Right renal cortex interstitium (tissue), 3 donors: ENCODE results near the gene SH3BGR. TPM values are rescaled to one million over a fixed set of nuclear protein-coding genes. Genes with fewer than 3 reads are reported as not detected.

ENCODE experiments used
- DNase-seq, 3 donors: peaks; one replicate each; pipeline ENCODE4 v3.0.0-alpha.2; 2013; ENCODE audit warnings: low read depth in 3 of 3, low spot score in 2 of 3
- polyA plus RNA-seq, 3 donors: library from polyadenylated mRNA; unstranded; fragments of 120-200 nt; gene quantifications; one replicate each; pipeline ENCODE4 v1.2.1, GENCODE V29; 2013; ENCODE audit not compliant: insufficient read length in 3 of 3

Gene SH3BGR
- polyA plus RNA-seq, 3 donors, result 4.5 to 6.8 (median 5.8) TPM

- no peak for DNase-seq
These were observed 3.3 kb downstream of the SH3BGR start for GRCh38 chr21:39454949-39455668.

DNA sequence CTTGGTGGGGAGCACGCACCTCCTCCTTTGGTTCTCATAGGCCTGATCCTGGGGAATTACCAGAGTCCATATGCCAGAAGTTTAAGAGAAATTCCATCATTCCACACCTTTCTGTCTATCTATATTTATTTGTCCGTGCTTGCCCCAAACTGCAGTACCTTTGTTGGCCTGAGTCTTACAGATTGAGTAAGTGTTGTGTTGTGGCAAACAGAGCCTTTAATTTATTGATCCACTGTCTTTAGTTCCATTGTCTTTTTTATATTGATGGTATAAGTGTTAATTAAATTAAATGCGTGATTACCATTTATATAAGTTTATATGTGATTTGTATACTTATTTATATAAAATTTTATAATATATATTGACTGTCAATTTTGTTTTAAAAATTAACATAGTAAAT is 4.9 kb downstream of the SH3BGR start:
- no peak for DNase-seq

DNA sequence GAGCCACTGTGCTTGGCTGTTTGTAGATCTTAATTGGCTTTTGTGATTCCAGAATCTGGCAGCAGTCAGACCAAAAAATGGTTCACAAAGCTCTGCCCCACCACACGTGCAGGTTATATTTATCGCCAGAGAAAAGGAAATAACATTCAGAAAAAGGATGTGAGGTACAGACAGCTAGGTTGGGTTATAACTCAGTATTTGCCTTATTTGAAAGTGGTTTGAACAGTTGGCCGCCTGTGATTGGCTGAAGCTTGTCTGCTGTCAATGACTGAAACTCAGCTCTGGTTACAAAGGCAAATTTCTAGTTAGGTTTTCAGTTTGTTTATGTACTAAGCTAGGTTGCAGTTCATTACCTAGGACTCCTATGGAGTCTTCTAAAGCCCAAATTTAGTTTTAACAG is 9.6 kb downstream of the SH3BGR start:
- no peak for DNase-seq

DNA sequence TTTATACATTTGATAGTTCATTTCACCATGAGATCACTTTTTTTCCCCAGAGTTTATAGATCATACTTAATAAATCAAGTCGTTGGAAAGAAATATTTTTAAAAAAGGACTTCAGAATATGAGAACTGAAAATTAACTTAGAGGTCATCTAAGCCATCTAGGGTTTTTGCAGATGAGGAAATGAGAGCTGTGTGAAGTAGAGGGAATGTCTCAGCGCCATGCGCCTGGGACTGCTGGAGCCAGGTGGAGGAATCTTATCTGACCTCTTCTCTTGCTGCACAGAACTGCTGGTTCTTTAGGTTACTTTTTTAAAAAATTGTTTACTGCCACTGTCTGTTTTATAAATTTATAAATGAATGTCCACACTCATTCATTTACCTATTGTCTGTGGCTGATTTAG is 11.5 kb downstream of the SH3BGR start:
- no peak for DNase-seq

GRCh38 chr21:39466584-39466983 is 14.8 kb downstream of the SH3BGR start:
- DNase-seq, result no peak

- DNase-seq, result no peak
These were observed 16.0 kb downstream of the SH3BGR start for GRCh38 chr21:39467746-39468145.

- DNase-seq, result no peak
These were observed 16.8 kb downstream of the SH3BGR start for GRCh38 chr21:39468559-39468958.

DNA sequence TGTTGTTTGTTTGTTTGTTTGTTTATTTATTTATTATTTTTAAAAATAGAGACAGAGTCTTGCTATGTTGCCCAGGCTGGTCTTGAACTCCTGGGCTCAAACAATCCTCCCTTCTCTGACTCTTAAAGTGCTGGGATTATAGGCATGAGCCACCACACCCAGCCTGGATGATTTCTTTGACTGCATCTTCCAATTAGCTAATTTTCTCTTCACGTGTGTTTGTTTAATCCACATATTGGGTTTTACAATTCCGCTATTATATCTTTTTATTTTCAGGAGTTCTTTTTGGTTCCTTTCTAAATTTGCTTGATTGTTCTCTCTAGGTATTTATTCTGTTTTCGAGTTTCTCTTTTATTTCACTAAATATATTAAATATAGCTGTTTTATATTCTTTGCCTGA is 19.8 kb downstream of the SH3BGR start:
- no peak for DNase-seq

DNA sequence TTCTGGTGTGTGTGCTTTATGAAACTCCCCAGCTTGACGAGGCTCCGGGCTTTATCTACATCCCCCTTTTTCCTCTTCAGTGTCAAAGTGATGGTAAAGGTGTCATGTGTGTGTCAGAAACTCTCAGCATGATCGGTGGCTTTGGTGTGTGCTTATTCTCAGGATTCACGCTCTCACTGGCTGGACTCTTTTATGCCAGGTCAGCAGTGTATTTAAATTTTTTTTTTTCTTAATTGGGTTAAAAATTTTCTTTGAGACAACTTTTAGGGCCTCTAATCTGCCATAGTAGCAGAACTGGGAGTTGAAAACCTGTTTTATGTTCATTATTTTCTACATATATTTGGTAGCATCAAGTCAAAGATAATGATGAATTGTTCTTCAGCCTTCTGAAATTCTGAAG is 21.0 kb downstream of the SH3BGR start:
- DNase-seq, result no peak

DNA sequence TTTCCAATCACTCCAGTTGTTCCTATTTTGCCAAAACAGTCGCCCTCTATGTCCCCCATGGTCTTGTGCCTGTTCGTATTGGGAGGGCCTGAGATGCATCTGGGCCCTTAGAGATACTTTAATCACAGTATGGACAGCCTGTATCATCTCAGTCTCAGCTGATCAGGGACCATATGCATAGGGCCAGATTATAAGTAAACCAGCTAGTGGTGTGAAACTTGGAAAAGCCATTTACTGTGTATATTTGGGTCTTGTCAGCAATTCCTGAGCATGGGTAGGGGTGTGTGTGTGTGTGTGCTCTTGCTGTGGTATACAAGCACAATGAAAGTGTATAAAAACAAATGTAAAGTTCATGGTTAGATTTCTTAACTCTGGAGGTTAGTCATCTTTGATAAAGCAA is 22.8 kb downstream of the SH3BGR start:
- no peak for DNase-seq

- no peak for DNase-seq
These were observed 27.5 kb downstream of the SH3BGR start for GRCh38 chr21:39479164-39479813.

- no peak for DNase-seq
These were observed 28.0 kb downstream of the SH3BGR start for GRCh38 chr21:39479814-39480182.

DNA sequence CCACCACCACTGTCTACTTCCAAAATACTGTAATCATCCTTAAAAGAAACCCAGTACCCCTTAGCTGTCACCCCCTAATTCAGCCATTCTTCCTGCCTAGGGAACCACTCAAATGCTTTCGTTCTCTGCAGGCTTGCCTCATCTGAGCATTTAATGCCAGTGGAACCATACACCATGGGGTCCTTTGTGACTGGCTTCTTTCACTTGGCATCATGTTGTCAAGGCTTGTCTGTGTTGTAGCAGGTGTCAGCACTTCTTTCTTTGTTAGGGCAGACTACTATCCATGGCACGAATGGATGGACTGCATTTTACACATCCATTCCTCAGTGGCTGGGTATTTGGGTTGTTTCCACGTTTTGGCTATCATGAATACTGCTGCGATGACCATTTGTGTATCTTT is 28.5 kb downstream of the SH3BGR start:
- no peak for DNase-seq

GRCh38 chr21:39481886-39482285 is 30.1 kb downstream of the SH3BGR start:
- DNase-seq, result no peak

- no peak for DNase-seq
These were observed 32.1 kb downstream of the SH3BGR start for GRCh38 chr21:39483917-39484316.

DNA sequence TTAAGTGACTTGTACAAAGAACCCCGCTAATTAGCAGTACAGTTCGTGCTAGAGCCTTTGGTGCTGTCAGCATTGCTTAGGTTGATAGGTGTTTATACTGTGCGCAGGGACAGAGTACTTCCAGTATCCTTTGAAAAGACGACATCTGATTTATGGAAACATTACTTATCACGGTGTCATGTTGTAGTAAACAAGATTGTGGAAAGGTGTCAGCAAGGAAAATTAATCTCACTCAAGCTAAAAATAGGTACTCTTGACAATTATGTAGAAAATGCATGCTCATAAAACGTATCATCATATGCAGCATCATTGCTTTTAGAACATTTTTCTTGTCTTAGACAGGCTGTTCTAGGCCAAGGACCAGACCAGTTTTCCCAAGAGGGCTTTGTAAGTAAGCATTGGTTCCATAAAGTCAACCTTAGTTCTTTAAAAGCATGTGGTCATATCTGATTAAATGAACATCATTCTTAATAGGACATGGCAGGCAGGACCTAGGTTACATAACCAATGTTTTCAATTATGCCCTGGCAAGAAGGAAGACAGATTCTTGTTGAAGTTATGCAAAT is 33.0 kb downstream of the SH3BGR start:
- no peak for DNase-seq

DNA sequence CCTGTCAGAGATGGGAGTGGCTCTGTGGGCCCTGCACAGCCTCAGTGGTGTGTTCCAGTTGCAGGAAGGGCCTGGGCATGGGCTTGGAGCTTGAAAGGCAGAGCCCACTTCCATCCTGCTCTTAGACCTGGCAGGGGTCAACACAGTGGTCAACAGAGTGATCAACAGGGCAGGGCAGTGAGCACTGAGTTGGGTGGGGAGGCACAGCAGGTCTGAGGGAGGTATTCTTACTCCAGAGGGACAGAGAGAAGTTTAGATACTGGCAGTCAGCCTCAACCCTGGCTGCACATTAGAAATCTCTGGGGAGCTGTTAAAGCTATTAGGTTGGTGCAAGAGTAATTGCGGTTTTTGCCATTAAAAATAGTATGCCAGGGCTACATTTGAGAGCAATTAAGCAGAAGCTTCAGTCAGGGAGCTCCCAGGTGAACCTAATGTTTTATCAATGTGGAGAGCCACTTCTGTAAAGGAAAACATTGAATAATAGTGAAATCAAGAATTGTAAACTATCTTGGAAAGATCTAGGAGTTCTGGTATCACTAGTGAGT is 37.7 kb downstream of the SH3BGR start:
- DNase-seq, result no peak

DNA sequence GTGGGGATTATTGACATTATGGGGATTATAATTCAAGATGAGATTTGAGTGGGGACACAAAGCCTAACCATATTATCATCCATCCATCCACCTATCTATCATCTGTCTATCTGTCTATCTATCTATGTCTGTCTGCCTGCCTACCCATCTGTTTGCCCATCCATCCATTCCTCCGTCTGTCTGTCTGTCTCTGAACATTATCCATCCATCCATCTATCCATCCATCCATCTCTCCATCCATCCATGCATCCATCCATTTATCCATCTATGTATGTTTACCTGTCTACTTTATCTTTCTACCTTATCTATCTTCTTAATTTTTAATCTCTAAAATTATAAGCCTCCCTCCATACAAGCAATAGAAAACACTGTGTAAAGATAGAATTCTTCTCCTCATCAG is 47.4 kb downstream of the SH3BGR start:
- no peak for DNase-seq

DNA sequence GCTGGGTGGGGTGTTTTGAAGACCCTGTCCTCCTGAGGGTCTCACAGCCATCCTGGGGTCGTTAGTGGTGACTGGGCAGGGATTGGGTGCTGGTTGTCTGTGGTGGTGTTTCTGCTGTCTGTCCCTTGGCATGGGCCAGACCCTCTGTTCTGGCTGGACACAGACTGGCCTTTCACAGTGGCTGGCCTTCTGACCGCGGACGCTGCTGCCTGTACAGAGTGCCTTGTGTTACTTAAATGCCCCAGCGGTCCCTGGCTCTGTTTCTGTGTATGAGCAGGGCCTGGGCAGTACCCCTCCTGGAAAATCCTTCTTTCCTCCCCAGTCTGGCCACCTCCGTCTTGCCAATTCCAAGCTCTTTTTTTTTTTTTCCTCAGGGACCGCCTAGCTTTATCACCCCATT is 50.9 kb downstream of the SH3BGR start:
- DNase-seq, result no peak

GRCh38 chr21:39503123-39503762 is 51.5 kb downstream of the SH3BGR start:
- DNase-seq, result no peak

- no peak for DNase-seq
These were observed 52.5 kb downstream of the SH3BGR start for GRCh38 chr21:39504230-39504629.

- DNase-seq, result no peak
These were observed 58.5 kb downstream of the SH3BGR start for GRCh38 chr21:39510240-39510639.
